OCI-LY1 (cell line): ENCODE measurements around the gene NCKIPSD.

Experiments
- CTCF ChIP-seq: fragments of 200-600 bp; sonication (generic), shearing (Covaris generic); IDR thresholded peaks from 2 replicates; pipeline ENCODE4 v1.5.1; 2017; ENCODE audit warnings: mild to moderate bottlenecking, antibody characterized with exemption, low read length, moderate library complexity, mixed read lengths
- EZH2 ChIP-seq: fragments of 200-600 bp; sonication (generic), shearing (Covaris generic); IDR thresholded peaks from 2 replicates; pipeline ENCODE4 v1.8.0; 2017; ENCODE audit warnings: borderline replicate concordance, mixed run types, mild to moderate bottlenecking, antibody characterized with exemption, low read length, moderate library complexity, mixed read lengths

- TF ChIP-seq CTCF (no peak), EZH2 (no peak)
These were observed 44.3 kb downstream of the NCKIPSD start for GRCh38 chr3:48641396-48641795.
